ENCODE measurements around the gene RNF144A. TPM values are rescaled to one million over a fixed set of nuclear protein-coding genes. Genes with fewer than 3 reads are reported as not detected.

RNF144A gene
- total and polyA plus RNA-seq, 2 donors (not counting 1 experiment from before 2014, with no cell fraction given), result 1.2 to 1.6 TPM

GRCh38 chr2:6927753-6928152 lies 10.5 kb downstream of the RNF144A start:
- intact Hi-C loops (cut with micrococcal nuclease), result no loop called here
- H2AFZ ChIP-seq (ENCODE audit: insufficient read depth, low read depth, low read length, poor library complexity, severe bottlenecking), result no peak overlapping the region
- no peak overlapping the region for H3K9ac ChIP-seq (ENCODE audit: low read length)
- Mint-ChIP-seq H3K4me1 (peaks cover 8% of the 10 kb centered on the region), H3K4me3 (no peak overlapping the region), H3K9me3 (ENCODE audit: insufficient read depth) (peaks cover 4% of the 10 kb centered on the region), H3K27ac (no peak overlapping the region), H3K27me3 (no peaks in the 10 kb centered on the region)
- no peak for TF ChIP-seq CTCF (IDR thresholded peaks at IDR 0.05)
- no peak for TF ChIP-seq EZH2 (IDR thresholded peaks at IDR 0.05; ENCODE audit: borderline replicate concordance, insufficient read depth, low read depth, low read length, poor library complexity, severe bottlenecking)
- no peaks in the 10 kb centered on the region for H3K36me3 ChIP-seq (replicated peaks in 1 of 2; ENCODE audit: control extremely low read depth in 1 of 2, control insufficient read depth in 1 of 2, extremely low read depth in 1 of 2, insufficient read depth in 2 of 2, low read length in 1 of 2)
- peaks cover 0 to 4% of the 10 kb centered on the region in 2 donors for H3K4me1 ChIP-seq (ENCODE audit: control insufficient read depth in 2 of 2, insufficient read depth in 2 of 2, low read length in 2 of 2)
- WGBS (ENCODE audit: insufficient coverage), result 90% methylated on average over 2 of the region's 3 CpGs
- H3K4me2 ChIP-seq (replicated peaks; ENCODE audit: low read depth, low read length, poor library complexity, severe bottlenecking), result no peak overlapping the region
- peaks cover 4% of the 10 kb centered on the region for H3K79me2 ChIP-seq (ENCODE audit: control insufficient read depth, insufficient read depth, low read length)
- ATAC-seq (ENCODE audit: low read depth) (no peak), DNase-seq (no peak)
- no peaks in the 10 kb centered on the region for H3K27me3 ChIP-seq (replicated peaks in 1 of 4; ENCODE audit: control extremely low read depth in 1 of 4, control insufficient read depth in 3 of 4, insufficient read depth in 4 of 4, low read length in 3 of 4)
- no peak overlapping the region for H3K27ac ChIP-seq (ENCODE audit: low read length in 2 of 2)
- CTCF ChIA-PET, result interaction anchor here (0.7 kb wide), 1 partner anchor 11 kb away, joined by 3 read pairs; no protein-coding TSS in a partner anchor
- peaks cover 0 to 10% (median 0%) of the 10 kb centered on the region in 3 donors for H3K9me3 ChIP-seq (ENCODE audit: control extremely low read depth in 1 of 3, control insufficient read depth in 2 of 3, insufficient read depth in 1 of 3, low read length in 2 of 3)
- POLR2A ChIA-PET, result no interaction called here
- no peak overlapping the region for H3K4me3 ChIP-seq (ENCODE audit: control extremely low read depth in 1 of 5, extremely low read depth in 1 of 5, insufficient read depth in 1 of 5, low read depth in 2 of 5, low read length in 4 of 5)
- no peaks in the 10 kb centered on the region for H4K20me1 ChIP-seq (ENCODE audit: control insufficient read depth, insufficient read depth, low read length, poor library complexity, severe bottlenecking)

GRCh38 chr2:6928452-6928851 lies 11.2 kb downstream of the RNF144A start:
- Mint-ChIP-seq H3K4me3 (no peak overlapping the region), H3K27me3 (no peaks in the 10 kb centered on the region), H3K9me3 (ENCODE audit: insufficient read depth) (peaks cover 4% of the 10 kb centered on the region), H3K4me1 (peaks cover 8% of the 10 kb centered on the region), H3K27ac (no peak overlapping the region)
- ATAC-seq (ENCODE audit: low read depth), result no peak
- no peak for TF ChIP-seq CTCF (IDR thresholded peaks at IDR 0.05)
- no peak for TF ChIP-seq EZH2 (IDR thresholded peaks at IDR 0.05; ENCODE audit: borderline replicate concordance, insufficient read depth, low read depth, low read length, poor library complexity, severe bottlenecking)
- peaks cover 4% of the 10 kb centered on the region for H3K79me2 ChIP-seq (ENCODE audit: control insufficient read depth, insufficient read depth, low read length)
- H3K36me3 ChIP-seq (replicated peaks in 1 of 2; ENCODE audit: control extremely low read depth in 1 of 2, control insufficient read depth in 1 of 2, extremely low read depth in 1 of 2, insufficient read depth in 2 of 2, low read length in 1 of 2), result no peaks in the 10 kb centered on the region
- H4K20me1 ChIP-seq (ENCODE audit: control insufficient read depth, insufficient read depth, low read length, poor library complexity, severe bottlenecking), result no peaks in the 10 kb centered on the region
- H2AFZ ChIP-seq (ENCODE audit: insufficient read depth, low read depth, low read length, poor library complexity, severe bottlenecking), result no peak overlapping the region
- H3K4me3 ChIP-seq (ENCODE audit: control extremely low read depth in 1 of 5, extremely low read depth in 1 of 5, insufficient read depth in 1 of 5, low read depth in 2 of 5, low read length in 4 of 5), result no peak overlapping the region
- DNase-seq, result no peak
- H3K27me3 ChIP-seq (replicated peaks in 1 of 4; ENCODE audit: control extremely low read depth in 1 of 4, control insufficient read depth in 3 of 4, insufficient read depth in 4 of 4, low read length in 3 of 4), result no peaks in the 10 kb centered on the region
- no peak overlapping the region for H3K27ac ChIP-seq (ENCODE audit: low read length in 2 of 2)
- H3K4me1 ChIP-seq (ENCODE audit: control insufficient read depth in 2 of 2, insufficient read depth in 2 of 2, low read length in 2 of 2), result peaks cover 0 to 4% of the 10 kb centered on the region in 2 donors
- H3K4me2 ChIP-seq (replicated peaks; ENCODE audit: low read depth, low read length, poor library complexity, severe bottlenecking), result no peak overlapping the region
- H3K9ac ChIP-seq (ENCODE audit: low read length), result no peak overlapping the region
- ChIA-PET POLR2A (no interaction called here), CTCF (interaction anchor here (1.5 kb wide), 1 partner anchor 7 kb away, joined by 3 read pairs; no protein-coding TSS in a partner anchor)
- intact Hi-C loops (cut with micrococcal nuclease), result no loop called here
- 80% methylated on average over 9 of the region's 9 CpGs for WGBS (ENCODE audit: insufficient coverage)
- peaks cover 0 to 10% (median 0%) of the 10 kb centered on the region in 3 donors for H3K9me3 ChIP-seq (ENCODE audit: control extremely low read depth in 1 of 3, control insufficient read depth in 2 of 3, insufficient read depth in 1 of 3, low read length in 2 of 3)
